ENCODE results near the gene ALCAM. TPM values are rescaled to one million over a fixed set of nuclear protein-coding genes. Genes with fewer than 3 reads are reported as not detected.

The ALCAM gene
- total RNA-seq, 4 donors from 2014 or later = 5.9 to 151 (median 19.0) TPM

- peak; percentile 20 to 23 for DNase-seq
- H3K27me3 ChIP-seq = no peaks in the 10 kb centered on the region
- H3K4me3 ChIP-seq = peak overlapping the region; percentile 41 to 61
- intact Hi-C loops (cut with DNase I; ENCODE audit: low total_unique reads) = no loop called here
- no peaks in the 10 kb centered on the region for H3K9me3 ChIP-seq
- H3K4me1 ChIP-seq = peaks cover 0 to 8% of the 10 kb centered on the region in 2 donors
- H3K36me3 ChIP-seq = no peaks in the 10 kb centered on the region
- H3K27ac ChIP-seq = peak overlapping the region; percentile 64 to 68
- TF ChIP-seq POLR2A (IDR thresholded peaks at IDR 0.05) (no peak), CTCF (IDR thresholded peaks at IDR 0.05) (no peak)
These were observed 2.1 kb downstream of the ALCAM start for GRCh38 chr3:105368566-105369499.

- peaks cover 0 to 8% of the 10 kb centered on the region in 2 donors for H3K4me1 ChIP-seq
- peak overlapping the region; percentile 64 to 68 for H3K27ac ChIP-seq
- H3K9me3 ChIP-seq = no peaks in the 10 kb centered on the region
- intact Hi-C loops (cut with DNase I; ENCODE audit: low total_unique reads) = no loop called here
- peak overlapping the region; percentile 41 to 61 for H3K4me3 ChIP-seq
- peak; percentile 61 to 64 for DNase-seq
- no peaks in the 10 kb centered on the region for H3K27me3 ChIP-seq
- H3K36me3 ChIP-seq = no peaks in the 10 kb centered on the region
- TF ChIP-seq CTCF (IDR thresholded peaks at IDR 0.05) (peak; percentile 36 to 54 (median 46)), POLR2A (IDR thresholded peaks at IDR 0.05) (no peak)
These were observed 3.0 kb downstream of the ALCAM start for GRCh38 chr3:105369500-105370371.

GRCh38 chr3:105373383-105373782 is 6.7 kb downstream of the ALCAM start:
- Histone ChIP-seq H3K4me3 (no peak overlapping the region), H3K36me3 (no peaks in the 10 kb centered on the region), H3K27ac (no peak overlapping the region), H3K27me3 (no peaks in the 10 kb centered on the region), H3K4me1 (peaks cover 0 to 3% of the 10 kb centered on the region in 2 donors), H3K9me3 (no peaks in the 10 kb centered on the region)
- TF ChIP-seq POLR2A (IDR thresholded peaks at IDR 0.05) (no peak), CTCF (IDR thresholded peaks at IDR 0.05) (no peak)
- DNase-seq = no peak
- intact Hi-C loops (cut with DNase I; ENCODE audit: low total_unique reads) = no loop called here

- Histone ChIP-seq H3K36me3 (no peaks in the 10 kb centered on the region), H3K27ac (no peak overlapping the region), H3K4me1 (no peaks in the 10 kb centered on the region), H3K27me3 (no peaks in the 10 kb centered on the region), H3K9me3 (no peaks in the 10 kb centered on the region), H3K4me3 (no peak overlapping the region)
- DNase-seq = no peak
- intact Hi-C loops (cut with DNase I; ENCODE audit: low total_unique reads) = no loop called here
- no peak for TF ChIP-seq CTCF (IDR thresholded peaks at IDR 0.05)
- TF ChIP-seq POLR2A (IDR thresholded peaks at IDR 0.05) = no peak
These were observed 9.2 kb downstream of the ALCAM start for GRCh38 chr3:105375750-105376511.

Data from uterus (tissue), 4 donors.